Measurements from ENCODE around the gene NQO2. TPM values are rescaled to one million over a fixed set of nuclear protein-coding genes. Genes with fewer than 3 reads are reported as not detected.

The NQO2 gene
- total and polyA plus RNA-seq, 2 of the 13 experiments (the other 11 are each of a cell fraction or from before 2014, with no cell fraction given) = 32.2 to 56.5 TPM

DNA sequence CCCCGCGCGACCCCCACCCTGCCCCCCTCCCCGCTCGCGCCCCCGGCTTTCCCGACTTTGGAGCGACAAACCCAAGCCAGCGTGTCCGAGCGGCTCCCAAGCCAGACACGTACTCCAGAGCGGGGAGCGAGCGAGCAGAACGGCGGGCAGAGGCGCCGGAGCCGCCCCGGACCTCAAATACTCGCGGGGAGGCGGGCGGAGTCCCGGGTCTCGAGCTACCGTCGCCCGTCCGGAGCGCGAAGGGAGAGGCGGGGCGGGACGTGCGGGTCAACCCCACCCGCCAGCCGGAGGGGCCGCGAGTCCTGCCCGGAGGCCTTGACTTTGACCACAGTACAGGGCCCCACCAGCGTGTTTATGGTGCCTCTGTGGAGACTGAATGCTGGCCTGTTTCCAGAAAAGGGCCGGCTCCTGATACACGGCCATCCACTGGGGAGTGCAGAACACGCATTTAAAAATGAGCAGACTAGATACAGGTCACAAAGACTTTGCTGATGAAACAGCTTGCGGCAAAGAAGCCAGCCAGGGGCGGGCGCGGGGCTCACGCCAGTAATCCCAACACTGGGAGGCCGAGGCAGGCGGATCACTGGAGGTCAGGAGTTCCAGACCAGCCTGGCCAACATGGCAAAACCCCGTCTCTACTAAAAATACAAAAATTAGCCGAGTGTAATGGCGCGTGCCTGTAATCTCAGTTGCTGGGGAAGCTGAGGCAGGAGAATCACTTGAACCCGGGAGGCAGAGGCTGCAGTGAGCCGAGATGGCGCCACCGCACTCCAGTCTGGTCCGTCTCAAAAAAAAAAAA, 28.1 kb upstream of the NQO2 start, which contains the start of gene SERPINB6 (continued):
- TF ChIP-seq, protein P1, sequence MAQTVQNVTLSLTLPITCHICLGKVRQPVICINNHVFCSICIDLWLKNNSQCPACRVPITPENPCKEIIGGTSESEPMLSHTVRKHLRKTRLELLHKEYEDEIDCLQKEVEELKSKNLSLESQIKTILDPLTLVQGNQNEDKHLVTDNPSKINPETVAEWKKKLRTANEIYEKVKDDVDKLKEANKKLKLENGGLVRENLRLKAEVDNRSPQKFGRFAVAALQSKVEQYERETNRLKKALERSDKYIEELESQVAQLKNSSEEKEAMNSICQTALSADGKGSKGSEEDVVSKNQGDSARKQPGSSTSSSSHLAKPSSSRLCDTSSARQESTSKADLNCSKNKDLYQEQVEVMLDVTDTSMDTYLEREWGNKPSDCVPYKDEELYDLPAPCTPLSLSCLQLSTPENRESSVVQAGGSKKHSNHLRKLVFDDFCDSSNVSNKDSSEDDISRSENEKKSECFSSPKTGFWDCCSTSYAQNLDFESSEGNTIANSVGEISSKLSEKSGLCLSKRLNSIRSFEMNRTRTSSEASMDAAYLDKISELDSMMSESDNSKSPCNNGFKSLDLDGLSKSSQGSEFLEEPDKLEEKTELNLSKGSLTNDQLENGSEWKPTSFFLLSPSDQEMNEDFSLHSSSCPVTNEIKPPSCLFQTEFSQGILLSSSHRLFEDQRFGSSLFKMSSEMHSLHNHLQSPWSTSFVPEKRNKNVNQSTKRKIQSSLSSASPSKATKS (CRISPR knock-in tag; IDR thresholded peaks at IDR 0.05) = no peak
- TF ChIP-seq ZNF720 (CRISPR knock-in tag; IDR thresholded peaks at IDR 0.05) (no peak), JARID2 (CRISPR knock-in tag; IDR thresholded peaks at IDR 0.05; ENCODE audit: insufficient replicate concordance) (peak; percentile 38), ZNF256 (CRISPR knock-in tag; conservative IDR thresholded peaks at IDR 0.05) (no peak), ZNF329 (CRISPR knock-in tag; IDR thresholded peaks at IDR 0.05; ENCODE audit: low read depth) (no peak), AGO1 (IDR thresholded peaks at IDR 0.05; ENCODE audit: low read depth, low read length, poor library complexity, severe bottlenecking) (no peak), RFX5 (IDR thresholded peaks at IDR 0.05; ENCODE audit: low read depth, low read length) (no peak), ZNF550 (CRISPR knock-in tag; IDR thresholded peaks at IDR 0.05; ENCODE audit: borderline replicate concordance) (no peak), SRSF9 (IDR thresholded peaks at IDR 0.05; ENCODE audit: borderline replicate concordance, insufficient read depth, low read depth, low read length, poor library complexity, severe bottlenecking) (no peak), KLF15 (CRISPR knock-in tag; IDR thresholded peaks at IDR 0.05; ENCODE audit: borderline replicate concordance) (no peak), ZKSCAN8 (CRISPR knock-in tag; IDR thresholded peaks at IDR 0.05; ENCODE audit: borderline replicate concordance) (no peak), ZNF230 (CRISPR knock-in tag; IDR thresholded peaks at IDR 0.05) (peak; percentile 53; the same call in 1 of the 2 replicates), NFYC (CRISPR knock-in tag; IDR thresholded peaks at IDR 0.05) (no peak), POGZ (CRISPR knock-in tag; IDR thresholded peaks at IDR 0.05) (peak; percentile 64; the same call in 1 of the 2 replicates), NFKB2 (CRISPR knock-in tag; IDR thresholded peaks at IDR 0.05; ENCODE audit: borderline replicate concordance) (peak; percentile 75; the same call in 1 of the 2 replicates)
- TF ChIP-seq, protein P2, sequence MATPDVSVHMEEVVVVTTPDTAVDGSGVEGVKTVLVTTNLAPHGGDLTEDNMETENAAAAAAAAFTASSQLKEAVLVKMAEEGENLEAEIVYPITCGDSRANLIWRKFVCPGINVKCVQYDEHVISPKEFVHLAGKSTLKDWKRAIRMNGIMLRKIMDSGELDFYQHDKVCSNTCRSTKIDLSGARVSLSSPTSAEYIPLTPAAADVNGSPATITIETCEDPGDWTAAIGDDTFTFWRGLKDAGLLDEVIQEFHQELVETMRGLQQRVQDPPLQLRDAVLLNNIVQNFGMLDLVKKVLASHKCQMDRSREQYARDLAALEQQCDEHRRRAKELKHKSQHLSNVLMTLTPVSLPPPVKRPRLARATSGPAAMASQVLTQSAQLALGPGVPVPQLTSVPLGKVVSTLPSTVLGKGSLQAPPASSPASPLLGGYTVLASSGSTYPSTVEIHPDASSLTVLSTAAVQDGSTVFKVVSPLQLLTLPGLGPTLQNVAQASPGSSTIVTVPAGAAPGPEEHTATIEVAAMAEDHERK (CRISPR knock-in tag; IDR thresholded peaks at IDR 0.05; ENCODE audit: low read depth) = no peak
- TF ChIP-seq, protein P3, sequence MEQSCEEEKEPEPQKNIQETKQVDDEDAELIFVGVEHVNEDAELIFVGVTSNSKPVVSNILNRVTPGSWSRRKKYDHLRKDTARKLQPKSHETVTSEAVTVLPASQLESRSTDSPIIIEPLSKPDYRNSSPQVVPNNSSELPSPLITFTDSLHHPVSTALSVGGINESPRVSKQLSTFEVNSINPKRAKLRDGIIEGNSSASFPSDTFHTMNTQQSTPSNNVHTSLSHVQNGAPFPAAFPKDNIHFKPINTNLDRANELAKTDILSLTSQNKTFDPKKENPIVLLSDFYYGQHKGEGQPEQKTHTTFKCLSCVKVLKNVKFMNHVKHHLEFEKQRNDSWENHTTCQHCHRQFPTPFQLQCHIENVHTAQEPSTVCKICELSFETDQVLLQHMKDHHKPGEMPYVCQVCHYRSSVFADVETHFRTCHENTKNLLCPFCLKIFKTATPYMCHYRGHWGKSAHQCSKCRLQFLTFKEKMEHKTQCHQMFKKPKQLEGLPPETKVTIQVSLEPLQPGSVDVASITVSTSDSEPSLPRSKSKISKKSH (CRISPR knock-in tag; IDR thresholded peaks at IDR 0.05; ENCODE audit: borderline replicate concordance) = no peak; the same call in 1 of the 2 replicates
- TF ChIP-seq, protein P4, sequence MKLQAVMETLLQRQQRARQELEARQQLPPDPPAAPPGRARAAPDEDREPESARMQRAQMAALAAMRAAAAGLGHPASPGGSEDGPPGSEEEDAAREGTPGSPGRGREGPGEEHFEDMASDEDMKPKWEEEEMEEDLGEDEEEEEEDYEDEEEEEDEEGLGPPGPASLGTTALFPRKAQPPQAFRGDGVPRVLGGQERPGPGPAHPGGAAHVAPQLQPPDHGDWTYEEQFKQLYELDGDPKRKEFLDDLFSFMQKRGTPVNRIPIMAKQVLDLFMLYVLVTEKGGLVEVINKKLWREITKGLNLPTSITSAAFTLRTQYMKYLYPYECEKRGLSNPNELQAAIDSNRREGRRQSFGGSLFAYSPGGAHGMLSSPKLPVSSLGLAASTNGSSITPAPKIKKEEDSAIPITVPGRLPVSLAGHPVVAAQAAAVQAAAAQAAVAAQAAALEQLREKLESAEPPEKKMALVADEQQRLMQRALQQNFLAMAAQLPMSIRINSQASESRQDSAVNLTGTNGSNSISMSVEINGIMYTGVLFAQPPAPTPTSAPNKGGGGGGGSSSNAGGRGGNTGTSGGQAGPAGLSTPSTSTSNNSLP (IDR thresholded peaks at IDR 0.05; ENCODE audit: low read depth, low read length) = no peak
- TF ChIP-seq, protein P5, sequence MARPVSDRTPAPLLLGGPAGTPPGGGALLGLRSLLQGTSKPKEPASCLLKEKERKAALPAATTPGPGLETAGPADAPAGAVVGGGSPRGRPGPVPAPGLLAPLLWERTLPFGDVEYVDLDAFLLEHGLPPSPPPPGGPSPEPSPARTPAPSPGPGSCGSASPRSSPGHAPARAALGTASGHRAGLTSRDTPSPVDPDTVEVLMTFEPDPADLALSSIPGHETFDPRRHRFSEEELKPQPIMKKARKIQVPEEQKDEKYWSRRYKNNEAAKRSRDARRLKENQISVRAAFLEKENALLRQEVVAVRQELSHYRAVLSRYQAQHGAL (CRISPR knock-in tag; IDR thresholded peaks at IDR 0.05; ENCODE audit: not compliant biosample characterization) = no peak
- TF ChIP-seq, protein P6, sequence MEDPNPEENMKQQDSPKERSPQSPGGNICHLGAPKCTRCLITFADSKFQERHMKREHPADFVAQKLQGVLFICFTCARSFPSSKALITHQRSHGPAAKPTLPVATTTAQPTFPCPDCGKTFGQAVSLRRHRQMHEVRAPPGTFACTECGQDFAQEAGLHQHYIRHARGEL (CRISPR knock-in tag; IDR thresholded peaks at IDR 0.05) = no peak
